HCT116 (cell line): ENCODE data around the gene DRC7.

Experiments used
- EZH2phosphoT487 ChIP-seq: fragments of 200-600 bp; IDR thresholded peaks from 2 replicates; pipeline ENCODE4 v1.6.1; 2018; ENCODE audit warnings: antibody characterized with exemption, borderline replicate concordance
- POLR2A ChIP-seq: IDR thresholded peaks from 2 replicates; pipeline ENCODE4 v1.7.0; 2011; ENCODE audit warnings: borderline replicate concordance; ENCODE audit not compliant: insufficient read depth, insufficient read length; ENCODE audit errors: extremely low read depth
- YY1 ChIP-seq: IDR thresholded peaks from 2 replicates; pipeline ENCODE4 v1.6.1; 2011; ENCODE audit warnings: low read length, low read depth, moderate library complexity, mild to moderate bottlenecking; ENCODE audit not compliant: insufficient replicate concordance; ENCODE audit errors: extremely low read depth
- TF ChIP-seq, protein P1 (sequence below), 3 experiments: fragments of 200-600 bp in 1 of 3; sonication (generic) in 1 of 3; IDR thresholded peaks in 2 of 3; conservative IDR thresholded peaks in 1 of 3; 2 replicates each; pipeline ENCODE4 v1.5.1; 2012 to 2017; ENCODE audit warnings: low read depth in 2 of 3, low read length in 2 of 3, antibody characterized with exemption in 1 of 3, borderline replicate concordance in 1 of 3, control low read depth in 1 of 3, mild to moderate bottlenecking in 1 of 3, mixed read lengths in 1 of 3, mixed run types in 1 of 3, moderate library complexity in 1 of 3; ENCODE audit not compliant: insufficient read depth in 1 of 3
- TF ChIP-seq, protein P2 (sequence below): IDR thresholded peaks from 2 replicates; pipeline ENCODE4 v1.6.1; 2012

DNA sequence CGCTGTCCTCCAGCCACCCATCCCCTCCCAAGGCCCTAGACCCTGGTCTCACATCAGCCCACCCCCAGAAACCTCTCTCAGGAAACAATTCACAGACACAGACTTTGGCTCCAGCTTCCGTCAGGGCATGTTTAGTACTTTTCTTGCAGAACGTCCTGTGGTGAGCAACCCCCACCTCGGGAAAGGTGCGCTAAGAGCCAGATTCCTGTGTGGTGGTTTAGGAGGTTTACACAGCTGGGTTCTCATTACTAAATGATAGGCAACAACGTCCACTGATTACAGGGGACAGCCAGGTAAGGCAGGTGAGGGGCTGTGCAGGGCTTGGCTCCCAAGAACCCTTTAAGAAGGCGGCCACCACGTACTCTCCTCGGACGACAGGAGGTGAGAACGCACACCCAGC lies 78.4 kb downstream of the DRC7 start:
- TF ChIP-seq POLR2A (no peak), EZH2phosphoT487 (no peak), YY1 (no peak)
- TF ChIP-seq, protein P1, sequence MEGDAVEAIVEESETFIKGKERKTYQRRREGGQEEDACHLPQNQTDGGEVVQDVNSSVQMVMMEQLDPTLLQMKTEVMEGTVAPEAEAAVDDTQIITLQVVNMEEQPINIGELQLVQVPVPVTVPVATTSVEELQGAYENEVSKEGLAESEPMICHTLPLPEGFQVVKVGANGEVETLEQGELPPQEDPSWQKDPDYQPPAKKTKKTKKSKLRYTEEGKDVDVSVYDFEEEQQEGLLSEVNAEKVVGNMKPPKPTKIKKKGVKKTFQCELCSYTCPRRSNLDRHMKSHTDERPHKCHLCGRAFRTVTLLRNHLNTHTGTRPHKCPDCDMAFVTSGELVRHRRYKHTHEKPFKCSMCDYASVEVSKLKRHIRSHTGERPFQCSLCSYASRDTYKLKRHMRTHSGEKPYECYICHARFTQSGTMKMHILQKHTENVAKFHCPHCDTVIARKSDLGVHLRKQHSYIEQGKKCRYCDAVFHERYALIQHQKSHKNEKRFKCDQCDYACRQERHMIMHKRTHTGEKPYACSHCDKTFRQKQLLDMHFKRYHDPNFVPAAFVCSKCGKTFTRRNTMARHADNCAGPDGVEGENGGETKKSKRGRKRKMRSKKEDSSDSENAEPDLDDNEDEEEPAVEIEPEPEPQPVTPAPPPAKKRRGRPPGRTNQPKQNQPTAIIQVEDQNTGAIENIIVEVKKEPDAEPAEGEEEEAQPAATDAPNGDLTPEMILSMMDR (IDR thresholded peaks at IDR 0.05 in 2 of 3, conservative IDR thresholded peaks at IDR 0.05 in 1 of 3; ENCODE audit: borderline replicate concordance in 1 of 3, insufficient read depth in 1 of 3, low read depth in 2 of 3, low read length in 2 of 3): no peak
- TF ChIP-seq, protein P2, sequence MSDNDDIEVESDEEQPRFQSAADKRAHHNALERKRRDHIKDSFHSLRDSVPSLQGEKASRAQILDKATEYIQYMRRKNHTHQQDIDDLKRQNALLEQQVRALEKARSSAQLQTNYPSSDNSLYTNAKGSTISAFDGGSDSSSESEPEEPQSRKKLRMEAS: no peak
